Measurements from ENCODE around the gene KCTD21.
"Not testable (repeated sequence)": the region's sequence is repeated elsewhere in the genome, so short reads cannot be mapped to it uniquely, and the experiment has no call there.

The KCTD21 gene

GRCh38 chr11:78179459-78180071 is 8.9 kb downstream of the KCTD21 start:
- no peak overlapping the region for H3K4me2 ChIP-seq (ENCODE audit: low read depth, low read length, poor library complexity, severe bottlenecking)
- H3K9me3 ChIP-seq (ENCODE audit: insufficient read depth, low read length) = no peaks in the 10 kb centered on the region
- no peaks in the 10 kb centered on the region for H3K27me3 ChIP-seq (ENCODE audit: low read length)
- TF ChIP-seq EZH2phosphoT487 (conservative IDR thresholded peaks at IDR 0.05; ENCODE audit: low read length) (no peak), CTCF (IDR thresholded peaks at IDR 0.05; ENCODE audit: insufficient read depth, low read length, poor library complexity, severe bottlenecking) (no peak)
- H3K9me2 ChIP-seq (replicated peaks; ENCODE audit: insufficient read depth, low read length) = no peaks in the 10 kb centered on the region
- no peak overlapping the region for H3K9ac ChIP-seq (ENCODE audit: low read length)
- H3K79me2 ChIP-seq (ENCODE audit: insufficient read depth, low read length) = no peaks in the 10 kb centered on the region
- H3F3A ChIP-seq (ENCODE audit: insufficient read depth) = no peaks in the 10 kb centered on the region
- no peaks in the 10 kb centered on the region for H4K20me1 ChIP-seq (ENCODE audit: low read depth, low read length)
- no peak overlapping the region for H3K27ac ChIP-seq (ENCODE audit: low read depth, low read length)
- no peak overlapping the region for H2AFZ ChIP-seq (ENCODE audit: low read depth, low read length, severe bottlenecking)
- H3K36me3 ChIP-seq (ENCODE audit: low read length) = no peaks in the 10 kb centered on the region
- H3K4me3 ChIP-seq (ENCODE audit: insufficient read depth, low read length, poor library complexity, severe bottlenecking) = no peak overlapping the region

DNA sequence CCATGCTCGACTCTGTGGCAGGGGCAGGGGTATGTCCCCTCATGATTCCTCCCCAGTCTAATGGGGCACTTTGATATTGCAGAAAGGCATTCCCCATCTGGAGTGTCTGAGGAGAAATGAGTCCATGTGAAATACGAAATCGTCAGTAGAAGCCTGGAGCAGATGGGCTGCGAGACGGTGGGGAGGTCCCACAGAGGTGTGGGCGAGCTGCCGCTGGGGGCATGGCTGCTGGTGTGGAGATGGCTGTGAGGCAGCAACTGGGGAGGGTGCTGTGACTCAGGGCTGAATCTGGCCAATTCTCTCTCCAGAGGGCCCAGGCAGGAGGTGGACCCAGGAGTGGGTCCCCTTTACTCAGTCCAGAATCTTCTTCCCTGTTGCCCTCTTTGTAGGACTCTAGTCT is 11.2 kb downstream of the KCTD21 start:
- Histone ChIP-seq H3K27ac (ENCODE audit: low read depth, low read length) (no peak overlapping the region), H3K27me3 (ENCODE audit: low read length) (no peaks in the 10 kb centered on the region), H3K4me3 (ENCODE audit: insufficient read depth, low read length, poor library complexity, severe bottlenecking) (no peak overlapping the region), H3F3A (ENCODE audit: insufficient read depth) (no peaks in the 10 kb centered on the region), H3K9me2 (replicated peaks; ENCODE audit: insufficient read depth, low read length) (no peaks in the 10 kb centered on the region), H3K9me3 (ENCODE audit: insufficient read depth, low read length) (no peaks in the 10 kb centered on the region), H3K79me2 (ENCODE audit: insufficient read depth, low read length) (no peaks in the 10 kb centered on the region), H2AFZ (ENCODE audit: low read depth, low read length, severe bottlenecking) (no peak overlapping the region), H3K36me3 (ENCODE audit: low read length) (no peaks in the 10 kb centered on the region), H3K9ac (ENCODE audit: low read length) (no peak overlapping the region), H3K4me2 (ENCODE audit: low read depth, low read length, poor library complexity, severe bottlenecking) (no peak overlapping the region), H4K20me1 (ENCODE audit: low read depth, low read length) (no peaks in the 10 kb centered on the region)
- TF ChIP-seq CTCF (IDR thresholded peaks at IDR 0.05; ENCODE audit: insufficient read depth, low read length, poor library complexity, severe bottlenecking) = no peak
- TF ChIP-seq EZH2phosphoT487 (conservative IDR thresholded peaks at IDR 0.05; ENCODE audit: low read length) = no peak

DNA sequence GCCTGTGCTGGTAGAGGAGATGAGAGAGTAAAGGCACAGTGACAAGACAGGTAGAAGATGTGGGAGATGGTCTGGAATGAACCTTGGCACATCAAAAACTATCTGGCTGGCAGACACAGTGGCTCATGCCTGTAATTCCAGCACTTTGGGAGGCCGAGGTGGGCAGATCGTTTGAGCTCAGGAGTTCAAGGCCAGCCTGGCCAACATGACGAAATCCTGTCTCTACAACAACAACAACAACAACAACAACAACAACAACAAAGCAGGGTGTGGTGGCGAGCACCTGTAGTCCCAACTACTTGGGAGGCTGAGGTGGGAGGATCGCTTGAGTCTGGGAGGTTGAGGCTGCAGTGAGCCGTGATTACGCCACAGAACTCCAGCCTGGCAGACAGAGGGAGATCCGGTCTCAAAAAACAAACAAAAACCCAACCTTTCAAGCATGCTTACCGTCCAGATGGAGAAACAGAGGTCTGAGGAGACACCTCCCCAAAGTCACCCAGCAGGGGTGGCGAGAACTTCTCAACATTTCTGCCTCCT is 11.8 kb downstream of the KCTD21 start:
- no peak for TF ChIP-seq EZH2phosphoT487 (conservative IDR thresholded peaks at IDR 0.05; ENCODE audit: low read length)
- no peak for TF ChIP-seq CTCF (IDR thresholded peaks at IDR 0.05; ENCODE audit: insufficient read depth, low read length, poor library complexity, severe bottlenecking)
- no peaks in the 10 kb centered on the region for H3K9me3 ChIP-seq (ENCODE audit: insufficient read depth, low read length)

DNA sequence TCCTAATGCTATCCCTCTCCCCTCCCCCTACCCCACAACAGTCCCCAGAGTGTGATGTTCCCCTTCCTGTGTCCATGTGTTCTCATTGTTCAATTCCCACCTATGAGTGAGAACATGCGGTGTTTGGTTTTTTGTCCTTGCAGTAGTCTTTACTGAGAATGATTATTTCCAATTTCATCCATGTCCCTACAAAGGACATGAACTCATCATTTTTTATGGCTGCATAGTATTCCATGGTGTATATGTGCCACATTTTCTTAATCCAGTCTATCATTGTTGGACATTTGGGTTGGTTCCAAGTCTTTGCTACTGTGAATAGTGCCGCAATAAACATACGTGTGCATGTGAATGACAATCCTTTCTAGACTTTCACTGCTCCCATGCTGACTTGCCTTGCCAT is 12.6 kb downstream of the KCTD21 start:
- not testable (repeated sequence) for H3K9ac ChIP-seq (ENCODE audit: low read length); H3K9me3 ChIP-seq (ENCODE audit: insufficient read depth, low read length); H3K79me2 ChIP-seq (ENCODE audit: insufficient read depth, low read length); H3F3A ChIP-seq (ENCODE audit: insufficient read depth); H3K27me3 ChIP-seq (ENCODE audit: low read length); H3K36me3 ChIP-seq (ENCODE audit: low read length); H3K9me2 ChIP-seq (replicated peaks; ENCODE audit: insufficient read depth, low read length); H3K4me3 ChIP-seq (ENCODE audit: insufficient read depth, low read length, poor library complexity, severe bottlenecking); H4K20me1 ChIP-seq (ENCODE audit: low read depth, low read length); H3K27ac ChIP-seq (ENCODE audit: low read depth, low read length); H2AFZ ChIP-seq (ENCODE audit: low read depth, low read length, severe bottlenecking); H3K4me2 ChIP-seq (ENCODE audit: low read depth, low read length, poor library complexity, severe bottlenecking)

More for the DNA sequence above, 11.8 kb downstream of the KCTD21 start:
- H3K4me2 ChIP-seq (ENCODE audit: low read depth, low read length, poor library complexity, severe bottlenecking) = no peak overlapping the region
- no peaks in the 10 kb centered on the region for H3K27me3 ChIP-seq (ENCODE audit: low read length)
- H4K20me1 ChIP-seq (ENCODE audit: low read depth, low read length) = no peaks in the 10 kb centered on the region
- no peak overlapping the region for H3K9ac ChIP-seq (ENCODE audit: low read length)
- H3K9me2 ChIP-seq (replicated peaks; ENCODE audit: insufficient read depth, low read length) = no peaks in the 10 kb centered on the region
- no peaks in the 10 kb centered on the region for H3K36me3 ChIP-seq (ENCODE audit: low read length)
- H3K79me2 ChIP-seq (ENCODE audit: insufficient read depth, low read length) = no peaks in the 10 kb centered on the region
- H2AFZ ChIP-seq (ENCODE audit: low read depth, low read length, severe bottlenecking) = no peak overlapping the region
- H3K27ac ChIP-seq (ENCODE audit: low read depth, low read length) = no peak overlapping the region
- no peaks in the 10 kb centered on the region for H3F3A ChIP-seq (ENCODE audit: insufficient read depth)
- H3K4me3 ChIP-seq (ENCODE audit: insufficient read depth, low read length, poor library complexity, severe bottlenecking) = no peak overlapping the region
